ENCODE results near the gene SUGCT. TPM values are rescaled to one million over a fixed set of nuclear protein-coding genes. Genes with fewer than 3 reads are reported as not detected.

The SUGCT gene
- total and polyA plus RNA-seq, 2 of the 13 experiments (the other 11 are each of a cell fraction or from before 2014, with no cell fraction given), result 10.1 to 22.2 TPM

GRCh38 chr7:40815512-40815911 is 680.7 kb downstream of the SUGCT start:
- FAIRE-seq (no peak), DNase-seq (ENCODE audit: low spot score) (no peak), ATAC-seq (no peak)
- 75% methylated on average over 2 of the region's 4 CpGs for WGBS (ENCODE audit: low lambda C conversion rate)
- Histone ChIP-seq H2AFZ (ENCODE audit: low read length) (no peak overlapping the region), H3K27ac (ENCODE audit: extremely low read length, insufficient read depth, low read length) (no peak overlapping the region), H3K9me3 (ENCODE audit: low read length) (peaks cover 9% of the 10 kb centered on the region; the same call in 1 of the 2 replicates), H3K4me3 (replicated peaks in 1 of 3; ENCODE audit: insufficient read depth in 1 of 3, low read depth in 2 of 3, low read length in 3 of 3) (no peak overlapping the region), H4K20me1 (ENCODE audit: insufficient read depth, low read length) (no peaks in the 10 kb centered on the region), H3K4me1 (ENCODE audit: insufficient read depth, low read length) (no peaks in the 10 kb centered on the region), H3K9ac (ENCODE audit: insufficient read depth, low read depth, low read length) (no peak overlapping the region), H3K79me2 (ENCODE audit: insufficient read depth, low read length) (no peaks in the 10 kb centered on the region), H3K36me3 (replicated peaks in 1 of 2; ENCODE audit: control insufficient read depth in 1 of 2, insufficient read depth in 2 of 2, low read length in 2 of 2) (no peaks in the 10 kb centered on the region), H3K4me2 (ENCODE audit: low read depth, low read length) (no peak overlapping the region), H3K27me3 (ENCODE audit: control insufficient read depth in 1 of 2, insufficient read depth in 2 of 2, low read length in 2 of 2) (no peaks in the 10 kb centered on the region)
- BruUV-seq (replicated peaks), result no TSS peak
- ChIA-PET CTCF (ENCODE audit: low intra/inter-chr PET ratio, low total read pairs) (no interaction called here), POLR2A (no interaction called here)
- in situ Hi-C loops (cut with HindIII; ENCODE audit: extremely low pct_ligation_motif_present, low pct_unique_long_range_greater_than_20kb) (no loop called here), intact Hi-C loops (cut with micrococcal nuclease; ENCODE audit: unreplicated experiment) (no loop called here)
- TF ChIP-seq SETDB1 (CRISPR knock-in tag; IDR thresholded peaks at IDR 0.05; ENCODE audit: borderline replicate concordance) (no peak), ZNF225 (CRISPR knock-in tag; IDR thresholded peaks at IDR 0.05) (no peak), FUBP1 (CRISPR knock-in tag; IDR thresholded peaks at IDR 0.05; ENCODE audit: borderline replicate concordance) (no peak), E2F5 (CRISPR knock-in tag; conservative IDR thresholded peaks at IDR 0.05) (no peak), LBX2 (CRISPR knock-in tag; IDR thresholded peaks at IDR 0.05; ENCODE audit: borderline replicate concordance) (no peak), FOXK2 (IDR thresholded peaks at IDR 0.05) (no peak), NR2F1 (CRISPR knock-in tag; IDR thresholded peaks at IDR 0.05) (no peak), POGK (CRISPR knock-in tag; conservative IDR thresholded peaks at IDR 0.05) (no peak), ELF4 (CRISPR knock-in tag; IDR thresholded peaks at IDR 0.05; ENCODE audit: borderline replicate concordance) (no peak), ZBTB26 (CRISPR knock-in tag; IDR thresholded peaks at IDR 0.05; ENCODE audit: borderline replicate concordance) (no peak), CHCHD3 (CRISPR knock-in tag; IDR thresholded peaks at IDR 0.05) (no peak), RXRA (CRISPR knock-in tag; IDR thresholded peaks at IDR 0.05) (no peak), TARDBP (CRISPR knock-in tag; IDR thresholded peaks at IDR 0.05) (no peak), THAP7 (CRISPR knock-in tag; IDR thresholded peaks at IDR 0.05) (no peak)
